HepG2 (cell line): ENCODE measurements around the gene ORM1.

Source experiments
- BHLHE40 ChIP-seq: IDR thresholded peaks from 2 replicates; pipeline ENCODE4 v1.6.1; 2011; ENCODE audit warnings: low read length, improper control_type of control experiment
- CTCF ChIP-seq: sonication (generic); formaldehyde crosslinking; IDR thresholded peaks from 2 replicates; pipeline ENCODE4 v1.5.0; 2020; ENCODE audit warnings: mild to moderate bottlenecking, missing genetic modification reagents, moderate library complexity
- DNMT1 ChIP-seq: sonication (generic); formaldehyde crosslinking; IDR thresholded peaks from 2 replicates; pipeline ENCODE4 v1.5.1; 2020; ENCODE audit warnings: mild to moderate bottlenecking, missing genetic modification reagents
- EP300 ChIP-seq, 3 experiments: sonication (generic) in 1 of 3; formaldehyde crosslinking in 1 of 3; IDR thresholded peaks; 2 replicates each; pipeline versions ENCODE4 v1.5.1 to v1.6.1; 2011 to 2020; ENCODE audit warnings: low read depth in 2 of 3, low read length in 2 of 3, borderline replicate concordance in 1 of 3, improper control_type of control experiment in 1 of 3, mild to moderate bottlenecking in 1 of 3, missing genetic modification reagents in 1 of 3, moderate library complexity in 1 of 3
- FOXP1 ChIP-seq, 2 experiments: fragments of 450-650 bp in 1 of 2; IDR thresholded peaks; 2 replicates each; pipeline ENCODE4 v1.6.1; 2017 to 2018; ENCODE audit warnings: antibody characterized with exemption in 1 of 2
- MED1 ChIP-seq: sonication (generic); formaldehyde crosslinking; IDR thresholded peaks from 2 replicates; pipeline ENCODE4 v1.4.0; 2020; ENCODE audit warnings: missing genetic modification reagents
- MTA1 ChIP-seq: sonication (generic); formaldehyde crosslinking; IDR thresholded peaks from 2 replicates; pipeline ENCODE4 v1.4.0; 2020; ENCODE audit warnings: missing genetic modification reagents, mild to moderate bottlenecking, borderline replicate concordance
- NFRKB ChIP-seq: fragments of 450-650 bp; IDR thresholded peaks from 2 replicates; pipeline ENCODE4 v1.6.1; 2017
- NKX3-1 ChIP-seq: sonication (generic); formaldehyde crosslinking; IDR thresholded peaks from 2 replicates; pipeline ENCODE4 v1.5.0; 2020; ENCODE audit warnings: missing genetic modification reagents
- PATZ1 ChIP-seq: sonication (generic); formaldehyde crosslinking; IDR thresholded peaks from 2 replicates; pipeline ENCODE4 v1.4.0; 2020; ENCODE audit warnings: missing genetic modification reagents
- POLR2A ChIP-seq, 2 experiments: IDR thresholded peaks; 2 replicates each; pipeline ENCODE4 v1.6.1; 2011; ENCODE audit warnings: low read depth in 2 of 2, low read length in 2 of 2, mild to moderate bottlenecking in 1 of 2, moderate library complexity in 1 of 2; ENCODE audit not compliant: insufficient read depth in 1 of 2
- POLR2AphosphoS5 ChIP-seq: IDR thresholded peaks from 2 replicates; pipeline ENCODE4 v1.6.1; 2012; ENCODE audit warnings: low read depth, low read length
- ZFX ChIP-seq: sonication (generic); formaldehyde crosslinking; IDR thresholded peaks from 2 replicates; pipeline ENCODE4 v1.4.0; 2020; ENCODE audit warnings: mild to moderate bottlenecking, low read depth, missing genetic modification reagents, moderate library complexity
- ZMYM2 ChIP-seq: sonication (generic); formaldehyde crosslinking; IDR thresholded peaks from 2 replicates; pipeline ENCODE4 v1.8.0; 2022; ENCODE audit warnings: mild to moderate bottlenecking, missing genetic modification reagents

GRCh38 chr9:114318416-114318815, 4.5 kb upstream of the ORM1 start:
- TF ChIP-seq FOXP1 (IDR thresholded peaks at IDR 0.05), result no peak
- no peak for TF ChIP-seq FOXP1 (CRISPR knock-in tag; IDR thresholded peaks at IDR 0.05)
- no peak for TF ChIP-seq POLR2AphosphoS5
- no peak for TF ChIP-seq DNMT1 (CRISPR knock-in tag)
- no peak for TF ChIP-seq CTCF (CRISPR knock-in tag)
- no peak for TF ChIP-seq NFRKB
- TF ChIP-seq MTA1 (CRISPR knock-in tag), result no peak
- TF ChIP-seq PATZ1 (CRISPR knock-in tag), result no peak
- TF ChIP-seq NKX3-1 (CRISPR knock-in tag), result no peak
- TF ChIP-seq ZMYM2 (CRISPR knock-in tag), result no peak
- TF ChIP-seq EP300 (IDR thresholded peaks at IDR 0.05; ENCODE audit: low read depth in 2 of 2, low read length in 2 of 2), result no peak
- no peak for TF ChIP-seq EP300 (CRISPR knock-in tag; IDR thresholded peaks at IDR 0.05; ENCODE audit: borderline replicate concordance)
- TF ChIP-seq ZFX (CRISPR knock-in tag), result no peak
- TF ChIP-seq MED1 (CRISPR knock-in tag), result no peak
- no peak for TF ChIP-seq POLR2A (IDR thresholded peaks at IDR 0.05; ENCODE audit: insufficient read depth in 1 of 2, low read depth in 2 of 2, low read length in 2 of 2)
- TF ChIP-seq BHLHE40, result no peak
